Right forelimb (tissue), 1 donor: ENCODE results near the gene ZNF516.
"Not testable (repeated sequence)": the region's sequence is repeated elsewhere in the genome, so short reads cannot be mapped to it uniquely, and the experiment has no call there.

Experiments
- DNase-seq: peaks from one replicate; pipeline ENCODE4 v3.0.0-alpha.2; 2018

Gene ZNF516

GRCh38 chr18:76488190-76488589 is 6.9 kb downstream of the ZNF516 start:
- DNase-seq: no peak

- no peak for DNase-seq
Observed at GRCh38 chr18:76487782-76488181, 7.3 kb downstream of the ZNF516 start.

GRCh38 chr18:76487070-76487469 is 8.0 kb downstream of the ZNF516 start:
- no peak for DNase-seq

GRCh38 chr18:76486574-76486973 is 8.5 kb downstream of the ZNF516 start:
- DNase-seq: no peak

GRCh38 chr18:76486038-76486437 is 9.0 kb downstream of the ZNF516 start:
- no peak for DNase-seq

GRCh38 chr18:76484749-76485387 is 10.2 kb downstream of the ZNF516 start:
- DNase-seq: no peak

- DNase-seq: no peak
Observed at GRCh38 chr18:76483780-76484179, 11.3 kb downstream of the ZNF516 start.

GRCh38 chr18:76482971-76483691 is 11.9 kb downstream of the ZNF516 start:
- no peak for DNase-seq

GRCh38 chr18:76482267-76482666 is 12.8 kb downstream of the ZNF516 start:
- no peak for DNase-seq

- DNase-seq: no peak
Observed at GRCh38 chr18:76480913-76481312, 14.1 kb downstream of the ZNF516 start.

- DNase-seq: no peak
Observed at GRCh38 chr18:76479351-76480238, 15.4 kb downstream of the ZNF516 start.

- DNase-seq: no peak
Observed at GRCh38 chr18:76476665-76477561, 18.1 kb downstream of the ZNF516 start.

GRCh38 chr18:76475450-76476194 is 19.4 kb downstream of the ZNF516 start:
- DNase-seq: no peak

GRCh38 chr18:76474824-76475223 is 20.2 kb downstream of the ZNF516 start:
- no peak for DNase-seq

GRCh38 chr18:76473521-76473920 is 21.5 kb downstream of the ZNF516 start:
- not testable (repeated sequence) for DNase-seq

- no peak for DNase-seq
Observed at GRCh38 chr18:76472829-76473228, 22.2 kb downstream of the ZNF516 start.

GRCh38 chr18:76471593-76471992 is 23.4 kb downstream of the ZNF516 start:
- no peak for DNase-seq

- DNase-seq: no peak
Observed at GRCh38 chr18:76468345-76469304, 26.4 kb downstream of the ZNF516 start.

GRCh38 chr18:76467371-76468190 is 27.5 kb downstream of the ZNF516 start:
- DNase-seq: no peak
